GM21723 (cell line): ENCODE measurements around the gene CYP19A1.
A peak's percentile ranks its signal among the peaks of the same experiment; 100 is the strongest.

Source experiments
- ATAC-seq: cut with Tn5 transposase; IDR thresholded peaks from one replicate; pipeline ENCODE4 v1.9.1; 2021; ENCODE audit warnings: mild to moderate bottlenecking, moderate library complexity; ENCODE audit not compliant: unreplicated experiment

The CYP19A1 gene

DNA sequence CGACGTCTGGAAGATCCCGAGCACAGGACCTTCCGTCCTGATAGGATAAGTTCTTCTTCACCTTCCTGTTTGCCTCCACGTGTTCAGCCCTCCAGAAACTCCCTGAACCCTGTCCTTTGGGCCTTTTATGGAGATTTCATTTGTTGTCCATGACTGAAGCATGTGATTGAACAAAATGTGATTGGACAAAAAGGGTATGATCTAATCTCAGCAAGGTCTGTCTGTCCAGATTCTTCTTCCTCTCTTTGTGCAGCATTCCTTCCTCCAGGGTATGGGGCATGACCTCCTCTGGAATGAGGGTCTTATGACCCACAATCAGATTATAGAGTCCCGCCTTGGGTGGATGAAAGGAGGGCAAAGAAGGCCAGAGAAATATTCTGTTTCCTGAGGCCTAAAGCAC, at the start of gene CYP19A1:
Gene CYP19A1, minus strand, starts transcription at position 101 of the 400 bp plus-strand sequence. CDS start 95,684 bp downstream, outside the sequence.
- ATAC-seq = no peak

DNA sequence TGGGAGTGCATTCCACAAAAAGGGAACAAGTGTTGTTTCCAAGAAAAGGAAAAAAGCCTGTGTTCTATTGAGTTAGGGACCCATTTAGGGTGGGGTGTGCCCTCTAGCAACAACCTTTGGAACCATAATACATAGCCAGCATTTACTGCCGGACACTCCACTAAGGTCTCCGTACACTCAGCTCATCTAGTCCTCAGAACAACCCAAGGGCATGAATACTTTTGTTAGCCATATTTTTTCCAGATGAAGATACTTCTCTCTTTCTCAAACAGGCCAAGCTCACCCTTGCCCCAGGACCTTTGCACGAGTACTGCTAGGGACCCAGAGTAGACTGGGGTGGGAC, 49.3 kb upstream of the CYP19A1 start:
- ATAC-seq = no peak

DNA sequence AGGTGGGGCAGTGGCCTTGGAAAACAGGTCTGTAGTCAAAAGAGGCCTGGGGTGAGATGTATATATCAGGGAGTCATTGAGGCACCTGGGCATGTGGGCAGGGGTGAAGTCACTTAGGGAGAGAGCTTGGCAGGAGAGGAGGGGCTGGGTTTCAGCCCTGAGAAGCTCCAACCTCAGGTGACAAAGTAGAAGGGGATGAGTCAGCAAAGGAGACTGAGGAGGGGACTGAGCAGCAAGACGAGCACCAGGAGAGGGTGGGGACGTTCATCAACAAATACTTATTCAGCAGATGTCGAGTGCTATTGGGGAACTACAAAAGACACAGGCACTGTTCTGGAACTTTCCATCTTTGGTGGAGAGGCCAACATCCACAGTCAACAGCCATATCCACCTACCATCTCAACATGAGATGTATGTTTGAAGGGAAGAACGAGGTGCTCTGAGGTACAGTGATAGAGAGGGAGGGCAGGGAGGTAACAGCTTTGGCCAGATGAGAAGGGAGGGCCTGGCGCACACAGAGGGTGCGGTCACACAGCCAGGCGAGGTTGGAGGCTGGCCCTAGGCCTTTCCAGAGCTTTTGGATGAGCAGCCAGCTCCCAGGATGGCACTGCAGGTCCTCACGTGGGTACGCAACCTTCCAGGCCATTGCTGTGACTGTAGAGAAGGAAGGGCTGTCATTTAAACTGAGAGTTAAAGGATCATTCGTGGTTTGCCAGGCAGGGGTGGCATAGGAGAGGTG, 48.7 kb upstream of the CYP19A1 start:
- ATAC-seq = no peak

DNA sequence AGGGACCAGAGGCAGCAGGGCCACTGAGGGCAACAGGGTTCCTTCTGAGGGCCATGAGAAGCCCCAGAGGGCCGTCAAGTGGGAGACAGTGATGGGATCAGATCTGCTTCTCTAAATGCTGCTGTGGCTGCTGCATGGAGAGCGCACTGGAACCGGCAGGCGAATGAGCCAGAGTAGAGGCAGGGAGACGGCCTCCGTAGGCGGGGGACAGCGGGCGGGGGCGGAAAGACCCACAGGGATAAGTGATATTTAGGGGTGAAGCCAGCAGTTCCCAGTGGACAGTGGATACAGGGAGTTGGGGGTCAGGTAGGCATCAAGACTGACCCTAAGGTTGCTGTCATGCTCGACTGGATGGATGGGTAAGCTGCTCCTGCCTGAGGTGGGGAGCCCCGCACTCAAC, 48.1 kb upstream of the CYP19A1 start:
- no peak for ATAC-seq

DNA sequence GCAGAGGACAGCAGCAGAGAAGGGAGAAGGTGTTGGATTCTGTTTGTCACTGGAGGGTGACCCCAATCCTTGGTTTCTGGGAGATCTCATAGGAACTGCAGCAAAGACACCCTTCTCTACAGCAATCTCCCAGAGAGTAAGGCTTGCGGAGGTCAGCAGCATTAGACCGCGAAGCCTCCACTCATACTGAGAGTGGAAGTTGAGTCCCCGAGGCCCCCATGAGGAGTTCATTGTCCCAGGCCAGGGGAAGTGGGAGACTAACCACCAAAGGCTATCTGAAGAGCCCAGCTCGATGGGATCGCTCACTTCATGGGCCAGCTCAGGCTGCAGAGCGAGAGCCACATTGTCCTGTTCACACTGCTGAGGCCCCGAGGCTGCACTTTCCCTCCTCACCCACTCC, 47.6 kb upstream of the CYP19A1 start:
- no peak for ATAC-seq

DNA sequence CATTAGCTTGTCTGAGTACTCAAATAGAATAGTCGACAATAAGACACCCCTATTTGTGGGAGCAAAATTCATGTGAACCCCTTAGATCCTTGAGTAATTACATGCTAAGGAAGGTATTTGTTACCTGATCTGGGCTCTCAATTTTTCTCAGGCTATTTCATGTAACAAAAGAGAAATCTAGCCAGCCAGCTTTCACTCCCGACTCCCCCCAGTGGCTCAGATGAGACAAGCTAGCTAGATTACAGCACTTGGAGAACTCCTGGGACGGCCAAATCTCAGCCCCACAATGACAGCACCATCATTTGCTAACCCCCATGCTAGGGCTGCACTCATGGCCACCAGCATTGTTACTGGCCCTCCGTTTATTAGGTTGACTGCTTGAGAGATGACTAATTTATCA, 44.4 kb upstream of the CYP19A1 start:
- ATAC-seq = no peak

DNA sequence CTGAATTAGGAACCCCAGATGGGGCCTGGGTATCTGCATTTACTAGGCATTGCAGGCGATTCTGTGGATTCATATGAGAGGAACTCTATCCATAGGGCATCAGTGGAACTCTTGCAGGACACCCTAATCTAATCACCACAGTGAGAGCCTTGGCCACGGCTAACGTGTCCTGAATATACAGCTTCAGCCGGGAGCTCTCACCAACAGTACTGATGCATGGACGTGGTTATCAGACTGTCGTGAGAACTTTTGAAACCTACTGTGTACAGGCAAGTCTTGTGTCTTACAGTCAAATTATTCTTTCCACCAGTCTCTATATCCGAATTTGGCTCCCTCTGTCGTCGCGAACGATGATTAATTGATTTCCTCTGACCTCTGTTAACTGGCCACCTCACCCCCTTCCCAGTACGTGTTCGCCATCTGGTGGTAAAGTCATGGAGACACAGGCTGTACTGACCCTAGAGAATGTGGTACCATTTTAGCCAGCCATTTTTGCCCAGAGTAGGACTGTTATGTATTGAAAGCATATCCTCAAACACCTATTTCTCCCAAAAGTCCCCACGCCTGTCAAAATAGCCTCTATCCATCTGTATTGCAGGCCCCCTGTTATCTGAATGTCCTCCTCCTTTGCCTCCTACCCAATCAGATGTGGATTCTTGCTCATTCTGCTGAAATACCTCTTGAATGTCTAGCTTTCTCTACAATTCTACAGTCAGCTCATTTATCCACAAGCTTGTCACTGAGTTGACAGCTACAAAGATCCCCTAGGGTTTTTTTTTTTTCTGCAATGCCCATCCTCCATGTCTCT, 42.8 kb upstream of the CYP19A1 start:
- peak; percentile 84 for ATAC-seq

DNA sequence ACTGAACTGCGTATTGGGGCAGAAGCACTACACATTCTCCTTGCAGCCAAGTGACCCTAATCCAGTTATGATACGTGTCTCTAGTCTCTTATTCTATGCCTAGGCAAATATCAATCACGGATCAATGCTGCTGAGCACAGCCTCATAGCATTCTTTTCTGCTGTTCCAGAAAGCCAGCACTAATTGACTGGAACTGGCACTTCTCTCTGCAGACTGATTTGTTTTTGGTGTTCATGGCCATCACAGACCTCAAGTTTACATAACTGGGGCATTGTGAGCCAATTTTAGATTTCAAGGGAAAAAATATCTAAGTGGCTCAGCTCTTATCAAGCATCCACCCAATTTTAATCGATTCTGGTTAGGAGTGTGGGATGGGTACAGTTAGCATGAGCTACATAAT, 41.0 kb upstream of the CYP19A1 start:
- ATAC-seq = no peak

DNA sequence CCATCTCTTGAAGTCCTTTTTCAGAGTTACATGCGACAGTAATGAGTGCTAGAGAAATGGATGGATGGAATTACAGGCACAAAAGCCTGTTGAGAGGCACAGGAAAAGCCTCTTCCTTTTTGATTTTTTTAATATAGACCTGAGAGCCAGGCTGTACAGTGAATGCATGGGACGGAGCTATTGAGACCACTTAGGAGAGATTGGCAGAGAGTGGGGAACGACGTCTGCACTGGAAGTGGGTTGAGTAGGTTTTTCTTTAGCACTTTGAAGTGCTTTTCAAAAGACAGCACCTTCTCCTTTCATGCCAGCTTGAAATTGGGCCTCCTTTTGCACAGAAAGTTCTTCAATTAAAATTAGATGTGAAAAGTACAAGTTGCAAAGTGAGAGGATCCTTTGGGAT, 40.0 kb upstream of the CYP19A1 start:
- ATAC-seq = no peak

DNA sequence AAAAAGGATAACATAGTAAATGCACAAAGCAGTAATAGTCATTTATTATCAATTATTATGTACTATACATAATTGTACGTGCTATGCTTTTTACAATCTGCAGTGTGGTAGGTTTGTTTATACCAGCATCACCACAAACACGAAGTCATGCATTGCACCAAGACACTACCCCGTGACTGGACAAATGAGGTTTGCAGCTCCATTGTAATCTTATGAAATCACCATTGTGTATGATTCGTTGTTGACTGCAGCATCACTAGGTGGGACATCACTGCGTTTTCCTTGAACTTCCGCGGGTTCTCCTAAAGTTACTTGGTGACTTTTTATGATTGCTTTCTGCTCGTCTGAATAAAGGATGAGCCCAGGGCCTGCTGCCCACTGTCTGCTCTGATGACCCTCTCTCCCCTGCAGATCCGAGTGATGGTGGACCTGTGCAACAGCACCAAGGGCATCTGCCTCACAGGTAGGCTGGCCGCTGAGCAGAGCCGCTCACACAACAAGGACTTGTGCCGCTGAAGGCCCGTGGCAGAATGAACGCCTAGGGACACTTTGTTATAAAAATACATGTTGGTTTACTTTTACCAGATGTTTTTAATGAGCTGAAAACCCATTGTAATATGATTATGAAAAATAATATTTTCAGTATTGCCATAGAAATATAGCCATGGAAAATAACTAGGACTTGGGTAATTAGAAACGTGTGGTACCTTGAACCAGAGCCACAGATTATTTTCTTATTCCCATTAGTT, 38.8 kb upstream of the CYP19A1 start:
- ATAC-seq = no peak

DNA sequence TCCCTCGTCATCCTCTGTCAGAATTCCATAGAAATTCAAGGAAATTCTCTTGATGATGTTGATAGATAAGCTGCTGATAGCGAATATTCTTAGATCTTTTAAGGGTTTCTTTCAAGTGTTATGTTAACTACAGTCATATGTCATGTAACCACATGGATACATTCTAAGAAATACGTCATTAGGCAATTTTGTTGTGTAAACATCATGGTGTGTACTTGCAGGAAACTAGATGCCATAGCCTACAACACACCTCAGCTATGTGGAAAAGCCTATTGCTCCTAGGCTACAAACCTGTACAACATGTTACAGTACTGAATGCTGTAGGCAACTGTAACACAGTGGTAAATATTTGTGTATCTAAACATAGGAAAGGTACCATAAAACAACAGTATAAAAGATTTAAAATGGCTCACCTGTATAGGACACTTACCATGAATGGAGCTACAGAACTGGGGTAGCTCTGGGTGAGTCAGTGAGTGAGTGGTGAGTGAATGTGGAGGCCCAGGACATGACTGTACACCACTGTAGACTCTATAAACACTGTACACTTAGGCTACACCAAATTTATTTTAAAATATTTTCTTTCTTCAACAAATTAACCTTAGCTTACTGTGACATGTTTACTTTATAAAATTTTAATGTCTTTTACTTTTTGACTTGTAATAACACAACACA, 37.7 kb upstream of the CYP19A1 start:
- ATAC-seq = no peak

DNA sequence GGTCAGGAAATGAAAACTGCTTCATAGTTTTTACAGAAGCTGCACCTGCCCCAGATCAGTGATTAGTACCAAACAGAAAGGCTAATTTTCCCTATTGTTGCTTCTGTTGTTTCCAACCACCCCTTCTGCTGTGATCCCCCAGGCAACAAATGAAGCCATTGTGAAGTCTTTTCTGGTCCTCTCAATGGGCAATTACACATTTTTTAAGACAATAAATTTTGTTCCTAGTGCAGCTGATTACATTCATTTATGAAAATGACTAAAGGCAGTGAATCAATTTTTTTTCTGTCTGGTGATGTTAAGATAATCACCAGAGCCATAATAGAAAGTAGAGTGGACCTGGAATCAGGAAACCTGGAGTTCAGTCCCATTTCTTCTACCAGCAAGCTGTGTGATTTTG, 35.7 kb upstream of the CYP19A1 start:
- ATAC-seq = no peak

DNA sequence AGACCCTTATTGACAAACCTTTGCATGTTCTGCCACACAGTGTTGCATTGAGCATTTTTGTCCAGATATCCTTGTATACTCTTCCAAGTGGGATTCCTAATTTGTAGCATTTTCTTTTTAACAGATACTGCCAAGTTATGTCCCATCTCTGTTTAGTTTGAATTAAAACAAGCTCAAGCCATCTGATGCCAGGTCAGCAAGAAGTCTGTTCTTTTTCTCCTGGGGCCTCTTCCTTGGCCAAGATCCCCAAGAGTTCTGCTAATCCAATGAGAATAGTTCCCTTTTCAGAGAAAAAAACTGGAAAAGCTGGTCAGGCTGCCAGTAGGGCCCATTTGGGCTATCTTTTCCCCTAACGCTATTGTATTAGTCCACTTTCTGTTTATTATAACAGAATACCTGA, 32.9 kb upstream of the CYP19A1 start:
- no peak for ATAC-seq

DNA sequence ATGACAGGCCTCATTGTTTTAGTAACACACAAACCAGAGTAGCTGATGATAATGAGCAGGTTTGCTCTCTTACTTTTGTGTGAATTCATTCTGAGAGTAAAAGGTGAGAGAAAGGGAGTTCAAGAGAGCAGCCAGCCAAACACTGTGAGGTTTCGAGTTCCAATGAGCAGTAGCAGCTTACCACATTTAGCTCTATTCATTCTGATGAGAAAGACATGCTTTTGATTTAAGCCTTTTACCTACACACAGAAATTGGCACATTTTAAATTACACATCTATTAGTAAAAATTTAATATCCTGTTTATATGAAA, 31.0 kb upstream of the CYP19A1 start:
- no peak for ATAC-seq

DNA sequence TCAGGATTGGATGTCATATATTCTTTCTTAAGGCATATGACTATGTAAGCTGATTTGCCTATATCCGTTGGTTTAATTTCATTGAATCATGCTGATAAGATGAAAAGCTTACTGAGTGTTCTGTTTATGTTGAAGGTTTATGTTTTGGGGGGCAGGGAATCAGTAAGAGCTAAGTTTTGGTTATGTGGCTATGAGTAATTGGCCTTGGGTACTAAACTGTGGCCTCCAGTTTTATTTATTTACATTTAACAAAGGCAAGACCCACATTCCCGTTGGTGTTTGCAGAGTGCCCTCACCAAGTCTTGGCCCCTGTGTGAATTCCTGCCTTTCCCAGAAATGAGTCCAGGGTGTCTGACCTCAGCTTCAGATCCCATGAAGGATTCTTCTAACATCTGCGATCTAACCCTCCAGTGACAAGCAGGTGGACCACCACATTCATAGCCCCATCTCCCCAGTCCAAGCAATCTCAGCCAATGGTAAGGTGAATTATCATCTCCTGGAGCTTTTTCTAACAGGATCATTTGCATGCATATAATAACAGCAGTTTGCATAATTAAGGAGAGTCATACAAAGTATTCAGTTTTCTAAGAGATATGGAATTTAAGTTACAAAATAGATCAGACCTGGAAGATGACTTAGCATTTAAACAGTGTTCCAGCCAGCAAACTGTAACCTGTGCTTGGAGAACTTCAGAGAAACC, 30.5 kb upstream of the CYP19A1 start:
- no peak for ATAC-seq

DNA sequence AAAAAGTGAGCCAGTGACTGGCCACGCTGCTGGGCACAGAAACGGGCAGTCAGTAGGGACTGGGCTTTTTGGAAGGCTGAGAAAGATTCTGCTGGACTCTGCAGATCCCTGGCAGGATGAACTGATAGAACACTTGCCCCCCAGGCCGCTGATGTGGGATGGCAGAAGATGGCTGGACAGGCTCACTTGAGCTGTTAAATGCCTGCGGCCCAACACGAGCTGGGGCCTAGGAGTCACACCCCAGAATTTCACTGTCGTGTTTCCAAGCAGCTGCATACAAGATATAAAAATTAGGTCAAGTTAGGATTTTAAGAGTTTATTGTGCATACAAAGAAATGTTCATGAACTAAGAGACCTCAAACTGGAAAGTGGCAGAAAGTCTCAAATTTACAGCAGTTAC, 29.9 kb upstream of the CYP19A1 start:
- ATAC-seq = no peak

DNA sequence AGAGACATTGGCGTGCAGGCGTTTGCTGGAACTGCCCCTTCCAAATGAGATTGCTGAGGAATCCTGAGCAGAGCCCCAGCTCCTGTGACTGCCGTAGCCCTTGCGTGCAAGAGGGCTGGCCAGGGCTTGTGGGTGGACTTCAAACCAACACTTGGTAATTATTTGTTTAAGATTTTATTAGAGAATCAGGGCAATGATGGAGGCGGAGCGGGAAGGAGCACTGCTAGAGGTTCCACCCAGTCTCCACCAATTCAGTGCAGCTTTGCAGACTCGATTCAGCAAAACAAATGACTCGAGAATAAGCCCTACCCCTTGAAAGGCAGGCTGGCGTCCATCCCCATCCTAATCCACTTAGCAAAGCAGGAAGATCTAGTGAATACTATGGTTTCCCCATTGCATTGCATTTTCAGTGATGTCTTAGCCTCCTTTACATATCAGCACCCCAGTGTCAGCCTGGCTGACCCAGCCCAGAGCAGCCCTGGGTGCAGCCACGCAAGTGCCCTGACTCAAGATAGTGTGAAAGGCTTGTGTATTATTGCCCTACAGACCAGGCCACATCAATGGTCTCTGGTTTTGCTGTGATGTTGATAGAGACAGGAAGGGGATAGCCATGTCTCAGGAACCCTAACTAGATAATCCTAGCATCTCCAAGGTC, 29.1 kb upstream of the CYP19A1 start:
- no peak for ATAC-seq

DNA sequence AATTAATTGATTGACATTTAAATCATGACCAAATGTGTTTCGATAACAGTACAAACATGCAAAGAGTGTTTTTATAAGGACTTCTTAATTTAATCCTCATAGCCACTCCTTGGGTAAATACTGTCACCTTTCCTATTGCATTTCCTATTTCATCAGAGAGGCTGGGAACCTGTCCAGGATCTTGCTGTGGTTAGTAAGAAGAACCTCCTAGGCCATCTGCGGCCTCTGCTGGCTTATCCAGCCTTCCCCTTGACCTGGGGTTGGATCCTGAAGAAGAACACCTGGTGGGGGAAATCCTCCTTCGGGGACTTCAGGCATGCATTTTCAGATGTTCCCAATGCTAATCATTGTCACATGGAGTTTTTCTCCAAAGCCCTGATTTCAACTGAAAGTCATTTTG, 28.5 kb upstream of the CYP19A1 start:
- no peak for ATAC-seq

DNA sequence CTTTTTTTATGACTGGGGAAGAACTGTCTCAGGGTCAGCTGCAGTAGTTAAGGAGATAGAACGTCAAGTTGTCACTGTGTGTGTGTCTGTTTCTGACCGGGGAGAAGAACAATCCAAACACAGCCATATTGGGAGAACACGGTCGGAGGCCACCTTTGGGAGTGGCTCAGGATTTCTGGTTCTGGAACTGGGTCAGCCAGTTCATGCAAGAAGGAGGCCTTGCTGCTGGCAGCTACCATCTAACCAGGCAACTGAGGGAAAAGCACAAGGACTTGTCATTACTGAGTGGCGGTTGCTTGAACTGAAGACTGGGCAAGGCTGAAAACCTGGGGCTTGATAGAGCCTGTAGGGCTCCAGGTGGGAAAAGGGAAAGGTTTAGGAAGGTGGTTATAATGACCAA, 27.7 kb upstream of the CYP19A1 start:
- ATAC-seq = no peak

DNA sequence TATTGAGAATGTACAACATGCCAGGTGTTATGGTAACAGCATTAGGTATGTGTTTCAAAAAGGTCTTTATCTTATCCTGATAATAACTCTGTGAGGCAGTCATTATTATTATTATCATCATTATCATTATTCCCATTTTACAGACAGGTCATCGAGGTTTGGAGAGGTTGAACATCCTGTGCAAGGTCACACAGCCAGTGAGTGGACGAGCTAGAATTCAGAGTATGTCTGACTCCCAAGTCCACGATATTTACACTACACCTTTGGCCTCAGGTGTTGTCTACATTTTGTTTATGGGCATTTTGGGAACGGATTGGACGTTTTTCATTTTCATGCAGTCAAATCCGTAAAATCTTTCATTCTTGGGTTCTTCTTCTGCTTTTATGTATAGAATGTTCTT, 27.0 kb upstream of the CYP19A1 start:
- no peak for ATAC-seq
